Stimulated activated CD8-positive, alpha-beta memory T cell treated with anti-CD3 and anti-CD28 coated beads, Interleukin-2, amount 100 ng/mL, for 48 hours (primary cell): ENCODE results near the gene NBPF19.
"Not testable (repeated sequence)": the region's sequence is repeated elsewhere in the genome, so short reads cannot be mapped to it uniquely, and the experiment has no call there.

Source experiments
- DNase-seq, 2 donors: peaks; one replicate each; pipeline ENCODE4 v3.0.0-alpha.2; 2020; ENCODE audit warnings: low read depth in 2 of 2

NBPF19 gene, protein sequence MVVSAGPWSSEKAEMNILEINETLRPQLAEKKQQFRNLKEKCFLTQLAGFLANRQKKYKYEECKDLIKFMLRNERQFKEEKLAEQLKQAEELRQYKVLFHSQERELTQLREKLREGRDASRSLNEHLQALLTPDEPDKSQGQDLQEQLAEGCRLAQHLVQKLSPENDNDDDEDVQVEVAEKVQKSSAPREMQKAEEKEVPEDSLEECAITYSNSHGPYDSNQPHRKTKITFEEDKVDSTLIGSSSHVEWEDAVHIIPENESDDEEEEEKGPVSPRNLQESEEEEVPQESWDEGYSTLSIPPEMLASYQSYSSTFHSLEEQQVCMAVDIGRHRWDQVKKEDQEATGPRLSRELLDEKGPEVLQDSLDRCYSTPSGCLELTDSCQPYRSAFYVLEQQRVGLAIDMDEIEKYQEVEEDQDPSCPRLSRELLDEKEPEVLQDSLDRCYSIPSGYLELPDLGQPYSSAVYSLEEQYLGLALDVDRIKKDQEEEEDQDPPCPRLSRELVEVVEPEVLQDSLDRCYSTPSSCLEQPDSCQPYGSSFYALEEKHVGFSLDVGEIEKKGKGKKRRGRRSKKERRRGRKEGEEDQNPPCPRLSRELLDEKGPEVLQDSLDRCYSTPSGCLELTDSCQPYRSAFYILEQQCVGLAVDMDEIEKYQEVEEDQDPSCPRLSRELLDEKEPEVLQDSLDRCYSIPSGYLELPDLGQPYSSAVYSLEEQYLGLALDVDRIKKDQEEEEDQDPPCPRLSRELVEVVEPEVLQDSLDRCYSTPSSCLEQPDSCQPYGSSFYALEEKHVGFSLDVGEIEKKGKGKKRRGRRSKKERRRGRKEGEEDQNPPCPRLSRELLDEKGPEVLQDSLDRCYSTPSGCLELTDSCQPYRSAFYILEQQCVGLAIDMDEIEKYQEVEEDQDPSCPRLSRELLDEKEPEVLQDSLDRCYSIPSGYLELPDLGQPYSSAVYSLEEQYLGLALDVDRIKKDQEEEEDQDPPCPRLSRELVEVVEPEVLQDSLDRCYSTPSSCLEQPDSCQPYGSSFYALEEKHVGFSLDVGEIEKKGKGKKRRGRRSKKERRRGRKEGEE (N-terminal part only)

DNA sequence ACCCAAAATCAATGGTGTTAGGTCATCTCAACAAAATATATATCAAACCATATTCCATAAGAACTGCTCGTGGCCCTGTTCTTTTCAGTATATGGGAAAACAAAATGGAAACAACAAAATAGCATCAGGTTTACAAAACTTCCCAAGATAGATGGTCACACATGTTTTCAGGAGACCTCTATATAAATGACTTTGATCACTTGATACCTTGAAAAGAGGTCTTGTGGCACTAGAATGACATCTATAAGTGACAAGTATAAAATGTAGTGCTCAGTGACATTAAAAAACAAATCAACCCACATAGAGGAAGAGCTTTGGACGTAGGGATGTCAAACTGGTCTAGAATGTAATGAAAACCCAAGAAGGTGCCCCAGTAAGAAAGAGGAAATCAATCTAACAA, at the start of gene NBPF19:
NBPF19 (plus strand) TSS at position 301 of the 400 bp plus-strand sequence. CDS start 888 bp downstream, outside the sequence.
- DNase-seq, result not testable (repeated sequence)

DNA sequence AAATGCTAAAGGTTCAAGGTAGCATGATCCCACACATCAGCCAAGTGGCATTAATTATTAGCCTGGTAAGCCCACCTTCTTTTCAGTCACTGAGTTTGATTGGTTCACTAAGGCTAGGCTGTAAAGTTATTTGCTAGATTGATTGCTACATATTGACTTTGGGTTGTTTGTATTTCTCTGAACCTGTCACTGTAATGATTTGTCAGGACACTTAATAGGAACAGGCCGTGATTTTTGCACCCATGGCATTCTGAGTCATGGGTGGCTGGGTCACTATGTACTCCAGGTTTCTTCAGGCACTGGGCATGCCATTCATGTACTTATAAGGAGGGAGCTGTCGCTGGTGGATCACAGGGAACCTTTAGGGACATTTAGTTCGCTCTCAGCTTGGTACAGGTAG, 46.5 kb upstream of the NBPF19 start:
- not testable (repeated sequence) for DNase-seq

DNA sequence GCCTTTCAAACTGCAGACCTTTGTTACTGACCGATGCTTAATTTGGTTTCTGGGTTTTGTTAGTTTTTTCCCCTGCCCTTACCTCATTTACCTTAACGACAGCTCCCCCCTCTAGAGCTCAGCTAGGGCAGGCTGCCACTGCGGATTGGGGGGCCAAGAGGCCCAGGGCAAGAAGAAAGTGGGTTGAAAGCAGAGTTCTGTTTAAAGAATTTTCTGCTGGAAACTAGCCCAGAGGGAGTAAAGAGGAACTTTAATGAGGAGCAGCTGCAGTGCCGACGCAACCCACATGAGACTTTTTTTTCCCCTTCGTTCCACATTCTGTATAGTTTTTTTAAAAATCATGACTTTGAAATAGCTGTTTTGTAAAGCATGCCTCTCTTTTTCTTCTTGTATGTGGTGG, 29.4 kb upstream of the NBPF19 start:
- DNase-seq, result not testable (repeated sequence)

DNA sequence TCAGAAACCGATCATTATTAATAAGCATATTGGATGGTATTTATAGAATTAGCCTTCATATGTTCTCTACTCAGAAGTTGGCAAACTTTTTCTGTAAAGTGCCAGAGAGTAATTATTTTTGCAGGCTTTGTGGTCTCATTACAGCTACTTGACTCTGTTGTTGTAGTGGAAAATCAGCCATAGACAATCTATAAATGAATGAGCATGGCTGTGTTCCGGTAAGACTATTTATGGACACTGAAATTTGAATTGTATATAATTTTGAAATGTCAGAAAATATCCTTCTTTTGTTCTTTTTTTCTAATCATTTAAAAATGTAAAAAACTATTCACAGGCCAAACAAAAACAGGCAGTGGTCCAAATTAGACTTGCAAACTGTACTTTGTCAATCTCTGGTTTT, 22.6 kb upstream of the NBPF19 start:
- DNase-seq, result not testable (repeated sequence)

DNA sequence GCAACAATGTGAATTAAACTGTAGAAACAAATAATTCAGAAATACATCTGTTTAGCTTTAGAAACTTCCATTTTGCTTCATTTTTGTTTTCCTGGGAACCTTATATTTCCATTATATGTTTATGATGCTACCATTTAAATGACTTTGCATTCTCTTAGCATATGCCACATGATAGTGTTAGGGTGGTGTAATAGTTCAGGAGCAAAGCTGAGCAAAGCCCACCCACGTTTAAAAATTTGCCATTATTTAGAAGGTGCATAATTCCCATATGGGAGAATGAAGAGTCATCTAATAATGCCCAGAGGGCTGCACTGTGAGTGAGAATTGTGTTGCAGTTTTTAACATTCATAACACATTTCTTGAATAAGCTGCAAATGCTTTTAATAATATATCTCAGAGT, 22.2 kb upstream of the NBPF19 start:
- not testable (repeated sequence) for DNase-seq

DNA sequence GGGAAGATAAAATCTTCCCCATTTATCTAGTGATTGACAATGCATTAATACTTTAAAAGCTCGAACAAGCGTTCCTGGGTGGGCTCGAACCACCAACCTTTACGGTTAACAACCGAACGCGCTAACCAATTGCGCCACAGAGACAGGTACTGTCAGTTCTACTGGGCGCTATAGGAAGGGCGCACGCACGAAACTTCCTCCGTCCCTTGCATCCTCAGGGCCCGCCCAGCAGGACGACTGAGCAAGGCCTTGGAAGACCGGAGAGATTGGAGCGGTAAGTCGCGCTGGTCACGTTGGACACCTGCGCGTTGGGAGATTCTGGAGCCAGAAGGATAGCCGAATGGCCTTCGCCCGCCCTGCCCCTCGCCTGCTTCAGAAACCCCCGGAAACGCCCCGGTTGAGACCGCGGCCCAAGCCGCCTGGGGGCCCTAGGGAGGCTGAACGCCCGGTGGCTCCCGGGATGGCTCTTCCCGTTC, 83.5 kb downstream of the NBPF19 start:
- DNase-seq, result peak; percentile 32 to 55

DNA sequence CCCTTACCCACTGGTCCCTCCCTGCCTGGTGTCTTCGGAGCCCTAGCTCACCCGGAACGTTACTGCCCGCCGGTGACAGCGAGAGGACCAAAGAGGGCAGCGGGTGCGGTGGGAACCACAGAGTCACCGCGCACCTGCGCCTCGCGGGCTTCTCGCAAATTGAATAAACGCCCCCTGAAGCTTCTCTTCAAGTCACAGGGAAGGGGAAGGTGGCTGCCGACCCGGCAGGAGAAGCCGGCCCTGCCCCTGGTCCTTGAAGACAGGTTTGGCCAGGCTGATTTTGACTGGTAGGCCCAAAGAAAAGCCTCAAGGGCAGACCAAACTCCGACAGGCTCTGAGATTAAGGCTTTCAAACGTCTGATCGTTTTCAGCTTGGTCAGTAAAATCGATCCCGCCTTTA, 87.0 kb downstream of the NBPF19 start:
- not testable (repeated sequence) for DNase-seq

DNA sequence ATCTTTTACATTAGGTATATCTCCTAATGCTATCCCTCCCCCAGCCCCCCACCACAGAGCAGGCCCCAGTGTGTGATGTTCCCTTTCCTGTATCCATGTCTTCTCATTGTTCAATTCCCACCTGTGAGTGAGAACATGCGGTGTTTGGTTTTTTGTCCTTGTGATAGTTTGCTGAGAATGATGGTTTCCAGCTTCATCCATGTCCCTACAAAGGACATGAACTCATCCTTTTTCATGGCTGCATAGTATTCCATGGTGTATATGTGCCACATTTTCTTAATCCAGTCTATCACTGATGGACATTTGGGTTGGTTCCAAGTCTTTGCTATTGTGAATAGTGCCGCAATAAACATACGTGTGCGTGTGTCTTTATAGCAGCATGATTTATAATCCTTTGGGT, 90.6 kb downstream of the NBPF19 start:
- not testable (repeated sequence) for DNase-seq

DNA sequence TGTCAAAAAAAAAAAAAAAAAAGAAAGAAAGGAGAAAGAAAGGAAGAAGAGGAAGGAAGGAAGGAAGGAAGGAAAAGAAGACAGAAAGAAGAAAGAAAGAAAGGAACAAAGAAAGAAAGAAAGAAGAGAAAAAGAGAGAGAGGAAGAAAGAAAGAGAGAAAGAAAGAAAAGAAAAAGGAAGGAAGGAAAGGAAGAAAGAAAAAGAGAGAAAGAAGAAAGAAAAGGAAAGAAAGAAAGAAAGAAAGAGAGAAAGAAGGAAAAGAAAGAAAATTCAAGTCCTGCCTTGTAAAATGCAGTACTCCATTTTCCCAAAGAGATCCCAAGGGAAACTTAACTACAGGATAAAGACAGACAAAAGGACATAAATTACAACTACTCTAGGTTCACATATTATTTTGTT, 97.9 kb downstream of the NBPF19 start:
- DNase-seq, result not testable (repeated sequence)

DNA sequence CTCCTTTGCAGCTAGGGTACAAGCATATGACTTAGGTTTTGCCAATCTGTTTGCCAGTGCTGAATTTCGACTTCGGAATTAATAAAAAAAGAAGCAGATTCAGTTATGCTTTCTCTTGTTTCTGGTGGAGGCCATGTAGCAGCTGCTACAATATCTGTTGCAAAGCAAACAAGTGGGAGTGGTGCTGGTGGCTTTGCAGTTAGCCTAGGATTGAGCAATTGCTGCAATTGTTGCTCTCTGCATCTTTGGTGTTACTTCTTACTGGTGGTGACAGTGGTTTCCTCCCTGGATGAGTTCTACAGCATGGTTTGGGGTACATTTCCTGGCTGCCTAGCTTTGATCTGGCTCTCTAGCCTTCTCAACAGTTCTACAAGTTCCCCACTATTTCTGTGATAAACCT, 110.7 kb downstream of the NBPF19 start:
- not testable (repeated sequence) for DNase-seq
